Smooth muscle cell (in vitro differentiated cells): ENCODE measurements around the gene ZNF860. TPM values are rescaled to one million over a fixed set of nuclear protein-coding genes. Genes with fewer than 3 reads are reported as not detected.

ENCODE experiments used
- DNase-seq: peaks from one replicate; lab custom pipeline; 2025; ENCODE audit not compliant: unreplicated experiment; lab: John Stamatoyannopoulos, UW
- H2AFZ ChIP-seq: fragments of 200-600 bp; sonication (generic); 2 replicates; pipeline ENCODE4 v1.6.0; 2016; ENCODE audit warnings: antibody characterized with exemption, low read depth, mild to moderate bottlenecking
- H3F3A ChIP-seq: fragments of 200-600 bp; sonication (generic); 2 replicates; pipeline ENCODE4 v1.6.0; 2017; ENCODE audit warnings: antibody characterized with exemption, low read depth
- H3K27ac ChIP-seq: fragments of 200-600 bp; sonication (generic); 2 replicates; pipeline ENCODE4 v1.5.1; 2016; ENCODE audit warnings: low read depth, mild to moderate bottlenecking
- H3K27me3 ChIP-seq: fragments of 200-600 bp; sonication (generic); 2 replicates; pipeline ENCODE4 v1.6.1; 2016; ENCODE audit warnings: low read depth, mild to moderate bottlenecking
- H3K36me3 ChIP-seq: fragments of 200-600 bp; sonication (generic); 2 replicates; pipeline ENCODE4 v1.5.1; 2016; ENCODE audit warnings: low read depth
- H3K4me1 ChIP-seq: fragments of 200-600 bp; sonication (generic); 2 replicates; pipeline ENCODE4 v1.5.1; 2016; ENCODE audit warnings: low read depth
- H3K4me2 ChIP-seq: fragments of 200-600 bp; sonication (generic); 2 replicates; pipeline ENCODE4 v1.6.0; 2016; ENCODE audit warnings: mild to moderate bottlenecking
- H3K4me3 ChIP-seq: fragments of 200-600 bp; sonication (generic); 2 replicates; pipeline ENCODE4 v1.5.1; 2016; ENCODE audit warnings: mild to moderate bottlenecking
- H3K79me2 ChIP-seq: fragments of 200-600 bp; sonication (generic); 2 replicates; pipeline ENCODE4 v1.6.0; 2016; ENCODE audit warnings: low read depth, mild to moderate bottlenecking
- H3K9ac ChIP-seq: fragments of 200-600 bp; sonication (generic); 2 replicates; pipeline ENCODE4 v1.6.0; 2016; ENCODE audit warnings: low read depth
- H3K9me3 ChIP-seq: fragments of 200-600 bp; sonication (generic); replicated peaks from 2 replicates; pipeline ENCODE4 v1.5.1; 2016; ENCODE audit warnings: low read depth
- H4K20me1 ChIP-seq: fragments of 200-600 bp; sonication (generic); 2 replicates; pipeline ENCODE4 v1.6.0; 2016; ENCODE audit warnings: low read depth
- WGBS: methylation state at CpG from one replicate; pipeline ENCODE4 v1.1.7; 2016; ENCODE audit warnings: low lambda C conversion rate; 5-methylcytosine and 5-hydroxymethylcytosine counted together
- polyA plus RNA-seq: library from polyadenylated mRNA; unstranded; fragments of >200 nt; fragmentation: Nextera tagmentation; extraction: Ambion mirVana; gene quantifications from 2 replicates; pipeline ENCODE4 v1.2.1, GENCODE V29; 2016
- total RNA-seq: library from RNA; depleted of rRNA; stranded (reverse); fragments of >200 nt; gene quantifications from 2 replicates; pipeline ENCODE4 v1.2.3, GENCODE V29; 2014
- TF ChIP-seq, protein P1 (sequence below): fragments of 200-600 bp; sonication (generic); IDR thresholded peaks from 2 replicates; pipeline ENCODE4 v1.5.1; 2017; ENCODE audit warnings: borderline replicate concordance, mild to moderate bottlenecking, antibody characterized with exemption; ENCODE audit not compliant: insufficient read depth, poor library complexity, severe bottlenecking

Gene ZNF860
- total and polyA plus RNA-seq, 2 experiments from 2014 or later = 0.85 to 1.2 TPM

DNA sequence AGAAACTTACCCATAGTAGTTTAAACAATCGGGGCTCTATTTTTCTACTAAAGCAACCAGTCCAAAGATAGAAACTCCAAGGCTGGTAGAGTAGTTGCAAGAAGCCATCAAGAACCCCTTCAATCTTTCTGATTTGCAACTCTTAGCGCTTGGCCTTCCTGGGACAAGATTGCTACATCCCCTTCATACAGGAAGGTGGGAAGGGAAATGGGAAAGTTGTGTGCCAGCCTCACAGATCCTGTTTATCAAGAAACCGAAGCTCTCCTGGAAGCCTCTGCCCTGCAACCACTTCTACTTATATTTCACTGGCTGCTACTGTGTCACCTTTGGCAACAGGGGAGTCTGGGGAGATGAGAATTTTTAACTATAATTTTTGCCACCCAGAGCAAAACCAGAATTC lies 46.7 kb upstream of the ZNF860 start:
- peak overlapping the region; percentile 3 for H3K27ac ChIP-seq
- no peaks in the 10 kb centered on the region for H3K9me3 ChIP-seq
- H3K9ac ChIP-seq = no peak overlapping the region
- H3K4me3 ChIP-seq = no peak overlapping the region
- no peak for DNase-seq
- peaks cover 23% of the 10 kb centered on the region for H4K20me1 ChIP-seq
- H3K36me3 ChIP-seq = no peaks in the 10 kb centered on the region
- no peak overlapping the region for H3K4me2 ChIP-seq
- no peak overlapping the region for H2AFZ ChIP-seq
- WGBS = 75% methylated on average over 3 of the region's 3 CpGs
- no peaks in the 10 kb centered on the region for H3F3A ChIP-seq
- peaks cover 97% of the 10 kb centered on the region for H3K79me2 ChIP-seq
- H3K4me1 ChIP-seq = peaks cover 15% of the 10 kb centered on the region
- no peaks in the 10 kb centered on the region for H3K27me3 ChIP-seq
- TF ChIP-seq, protein P1, sequence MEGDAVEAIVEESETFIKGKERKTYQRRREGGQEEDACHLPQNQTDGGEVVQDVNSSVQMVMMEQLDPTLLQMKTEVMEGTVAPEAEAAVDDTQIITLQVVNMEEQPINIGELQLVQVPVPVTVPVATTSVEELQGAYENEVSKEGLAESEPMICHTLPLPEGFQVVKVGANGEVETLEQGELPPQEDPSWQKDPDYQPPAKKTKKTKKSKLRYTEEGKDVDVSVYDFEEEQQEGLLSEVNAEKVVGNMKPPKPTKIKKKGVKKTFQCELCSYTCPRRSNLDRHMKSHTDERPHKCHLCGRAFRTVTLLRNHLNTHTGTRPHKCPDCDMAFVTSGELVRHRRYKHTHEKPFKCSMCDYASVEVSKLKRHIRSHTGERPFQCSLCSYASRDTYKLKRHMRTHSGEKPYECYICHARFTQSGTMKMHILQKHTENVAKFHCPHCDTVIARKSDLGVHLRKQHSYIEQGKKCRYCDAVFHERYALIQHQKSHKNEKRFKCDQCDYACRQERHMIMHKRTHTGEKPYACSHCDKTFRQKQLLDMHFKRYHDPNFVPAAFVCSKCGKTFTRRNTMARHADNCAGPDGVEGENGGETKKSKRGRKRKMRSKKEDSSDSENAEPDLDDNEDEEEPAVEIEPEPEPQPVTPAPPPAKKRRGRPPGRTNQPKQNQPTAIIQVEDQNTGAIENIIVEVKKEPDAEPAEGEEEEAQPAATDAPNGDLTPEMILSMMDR = no peak

- peak overlapping the region; percentile 8 for H3K4me2 ChIP-seq
- H3K27me3 ChIP-seq = no peaks in the 10 kb centered on the region
- H3K36me3 ChIP-seq = no peaks in the 10 kb centered on the region
- WGBS = 10% methylated on average over 1 of the region's 1 CpG
- no peak for DNase-seq
- no peaks in the 10 kb centered on the region for H3K9me3 ChIP-seq
- H3K27ac ChIP-seq = peak overlapping the region; percentile 40
- peaks cover 26% of the 10 kb centered on the region for H4K20me1 ChIP-seq
- H3K4me3 ChIP-seq = no peak overlapping the region
- H3K79me2 ChIP-seq = peaks cover 99% of the 10 kb centered on the region
- peaks cover 15% of the 10 kb centered on the region for H3K4me1 ChIP-seq
- H3K9ac ChIP-seq = no peak overlapping the region
- H3F3A ChIP-seq = no peaks in the 10 kb centered on the region
- H2AFZ ChIP-seq = no peak overlapping the region
- TF ChIP-seq, protein P1 = no peak
Observed at GRCh38 chr3:31936420-31937060, 45.0 kb upstream of the ZNF860 start.

DNA sequence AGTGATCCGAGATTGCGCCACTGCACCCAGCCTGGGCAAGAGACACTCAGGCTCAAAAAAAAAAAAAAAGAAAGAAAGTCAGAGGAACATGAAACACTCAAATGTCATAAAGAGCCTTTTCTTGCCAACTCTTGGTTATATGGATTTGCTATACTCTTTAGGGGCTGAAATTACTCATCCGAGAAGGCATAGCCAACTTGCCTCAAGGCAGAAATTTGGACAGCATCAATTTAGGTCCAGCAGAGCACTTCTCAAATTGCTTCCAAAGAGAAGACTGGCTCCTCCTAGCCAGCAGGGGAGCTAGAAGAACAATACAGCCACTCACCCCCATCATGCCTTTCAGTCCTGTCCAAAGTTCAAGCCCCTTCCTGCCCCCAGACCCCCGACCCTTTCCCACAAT lies 44.3 kb upstream of the ZNF860 start:
- peaks cover 99% of the 10 kb centered on the region for H3K79me2 ChIP-seq
- no peak overlapping the region for H3K4me2 ChIP-seq
- DNase-seq = no peak
- no peaks in the 10 kb centered on the region for H3K27me3 ChIP-seq
- TF ChIP-seq, protein P1 = no peak
- H3K4me1 ChIP-seq = peaks cover 15% of the 10 kb centered on the region
- no peaks in the 10 kb centered on the region for H3K9me3 ChIP-seq
- H2AFZ ChIP-seq = no peak overlapping the region
- 98% methylated on average over 4 of the region's 4 CpGs for WGBS
- peak overlapping the region; percentile 40 for H3K27ac ChIP-seq
- peaks cover 26% of the 10 kb centered on the region for H4K20me1 ChIP-seq
- no peak overlapping the region for H3K4me3 ChIP-seq
- H3K9ac ChIP-seq = no peak overlapping the region
- H3K36me3 ChIP-seq = no peaks in the 10 kb centered on the region
- no peaks in the 10 kb centered on the region for H3F3A ChIP-seq

- TF ChIP-seq, protein P1 = no peak
Observed at GRCh38 chr3:31942446-31942845, 39.1 kb upstream of the ZNF860 start.

More at GRCh38 chr3:31942446-31942845, 39.1 kb upstream of the ZNF860 start:
- Histone ChIP-seq H3K27ac (no peak overlapping the region), H2AFZ (no peak overlapping the region), H3K4me2 (no peak overlapping the region), H3K4me3 (no peak overlapping the region), H3F3A (no peaks in the 10 kb centered on the region), H3K27me3 (no peaks in the 10 kb centered on the region), H3K79me2 (peaks cover 100% of the 10 kb centered on the region), H3K9ac (no peak overlapping the region), H4K20me1 (peaks cover 42% of the 10 kb centered on the region), H3K36me3 (no peaks in the 10 kb centered on the region), H3K9me3 (no peaks in the 10 kb centered on the region), H3K4me1 (no peaks in the 10 kb centered on the region)
- 100% methylated on average over 2 of the region's 2 CpGs for WGBS
- DNase-seq = no peak
